Mammary epithelial cell (primary cell): ENCODE results near the gene SRP9.

ENCODE experiments used
- EZH2 ChIP-seq: IDR thresholded peaks from 2 replicates; pipeline ENCODE4 v1.6.1; 2012; ENCODE audit warnings: low read length, inconsistent platforms, borderline replicate concordance
- TF ChIP-seq, protein P1 (sequence below), 2 donors: IDR thresholded peaks in 1 of 2; conservative IDR thresholded peaks in 1 of 2; 2 replicates each; pipeline ENCODE4 v1.5.1; 2011 to 2012; ENCODE audit warnings: inconsistent platforms in 2 of 2, low read length in 2 of 2, mild to moderate bottlenecking in 2 of 2, control low read depth in 1 of 2, low read depth in 1 of 2; ENCODE audit not compliant: insufficient read depth in 1 of 2; ENCODE audit errors: extremely low read depth in 1 of 2

DNA sequence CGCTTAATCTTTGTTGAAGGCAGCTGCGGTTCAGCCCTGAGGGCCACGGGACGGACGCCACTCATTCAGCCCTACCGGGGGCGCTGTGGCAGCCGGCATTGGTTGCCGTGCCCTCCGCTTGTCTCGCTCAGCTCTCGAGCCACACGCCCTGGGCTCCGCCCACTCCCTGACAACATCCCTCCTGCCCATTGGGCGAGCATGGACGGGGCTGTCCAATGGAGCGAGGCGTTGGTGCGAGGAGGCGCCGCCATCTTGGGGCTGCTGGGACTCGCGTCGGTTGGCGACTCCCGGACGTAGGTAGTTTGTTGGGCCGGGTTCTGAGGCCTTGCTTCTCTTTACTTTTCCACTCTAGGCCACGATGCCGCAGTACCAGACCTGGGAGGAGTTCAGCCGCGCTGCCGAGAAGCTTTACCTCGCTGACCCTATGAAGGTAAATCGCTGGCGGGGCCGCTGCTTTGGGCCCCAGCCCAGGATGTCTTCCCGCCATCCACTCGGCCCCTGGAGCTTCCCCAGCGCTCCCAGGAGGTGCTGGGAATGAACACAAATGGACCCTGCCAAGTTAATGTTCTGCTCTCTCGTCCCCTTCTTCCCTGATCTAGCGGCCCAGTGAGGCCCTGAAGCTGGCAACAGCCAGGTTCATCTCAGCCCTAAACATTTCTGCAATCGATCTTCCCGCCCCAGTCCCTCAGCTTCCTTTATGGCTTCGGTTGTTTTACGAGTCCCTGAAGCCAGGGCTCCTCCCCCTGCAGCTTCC, at the start of gene SRP9:
- TF ChIP-seq EZH2: no peak
- TF ChIP-seq, protein P1, sequence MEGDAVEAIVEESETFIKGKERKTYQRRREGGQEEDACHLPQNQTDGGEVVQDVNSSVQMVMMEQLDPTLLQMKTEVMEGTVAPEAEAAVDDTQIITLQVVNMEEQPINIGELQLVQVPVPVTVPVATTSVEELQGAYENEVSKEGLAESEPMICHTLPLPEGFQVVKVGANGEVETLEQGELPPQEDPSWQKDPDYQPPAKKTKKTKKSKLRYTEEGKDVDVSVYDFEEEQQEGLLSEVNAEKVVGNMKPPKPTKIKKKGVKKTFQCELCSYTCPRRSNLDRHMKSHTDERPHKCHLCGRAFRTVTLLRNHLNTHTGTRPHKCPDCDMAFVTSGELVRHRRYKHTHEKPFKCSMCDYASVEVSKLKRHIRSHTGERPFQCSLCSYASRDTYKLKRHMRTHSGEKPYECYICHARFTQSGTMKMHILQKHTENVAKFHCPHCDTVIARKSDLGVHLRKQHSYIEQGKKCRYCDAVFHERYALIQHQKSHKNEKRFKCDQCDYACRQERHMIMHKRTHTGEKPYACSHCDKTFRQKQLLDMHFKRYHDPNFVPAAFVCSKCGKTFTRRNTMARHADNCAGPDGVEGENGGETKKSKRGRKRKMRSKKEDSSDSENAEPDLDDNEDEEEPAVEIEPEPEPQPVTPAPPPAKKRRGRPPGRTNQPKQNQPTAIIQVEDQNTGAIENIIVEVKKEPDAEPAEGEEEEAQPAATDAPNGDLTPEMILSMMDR (conservative IDR thresholded peaks at IDR 0.05 in 1 of 2, IDR thresholded peaks at IDR 0.05 in 1 of 2; ENCODE audit: extremely low read depth in 1 of 2, insufficient read depth in 1 of 2, low read depth in 1 of 2, low read length in 2 of 2): peak; percentile 78 to 94
